H1 (cell line): ENCODE measurements around the gene ZNF24. TPM values are rescaled to one million over a fixed set of nuclear protein-coding genes. Genes with fewer than 3 reads are reported as not detected.

Experiments
- ASH2L ChIP-seq: fragments of 200-600, 300-600 bp; sonication (generic); IDR thresholded peaks from one replicate; pipeline ENCODE4 v1.7.1; 2017; ENCODE audit warnings: low read length
- ATF2 ChIP-seq: IDR thresholded peaks from 2 replicates; pipeline ENCODE4 v1.6.1; 2012; ENCODE audit warnings: low read length, inconsistent platforms
- CHD7 ChIP-seq: fragments of 300-600 bp; sonication (generic); IDR thresholded peaks from 2 replicates; pipeline ENCODE4 v1.7.1; 2012; ENCODE audit warnings: low read length, moderate library complexity, mild to moderate bottlenecking, inconsistent platforms; ENCODE audit not compliant: insufficient replicate concordance
- GABPA ChIP-seq: IDR thresholded peaks from 2 replicates; pipeline ENCODE4 v1.6.1; 2011; ENCODE audit warnings: mild to moderate bottlenecking, low read length, moderate library complexity, borderline replicate concordance; ENCODE audit not compliant: insufficient read depth
- KDM5A ChIP-seq: fragments of 200-600 bp; IDR thresholded peaks from 2 replicates; pipeline ENCODE4 v1.7.1; 2012; ENCODE audit warnings: mild to moderate bottlenecking, low read length, inconsistent platforms, mixed read lengths
- NANOG ChIP-seq: IDR thresholded peaks from 2 replicates; pipeline ENCODE4 v1.6.1; 2011; ENCODE audit warnings: low read length, low read depth, mild to moderate bottlenecking, inconsistent platforms; ENCODE audit not compliant: insufficient read depth, poor library complexity, severe bottlenecking
- RNF2 ChIP-seq: fragments of 200-900, 300-1000 bp; sonication (generic); IDR thresholded peaks from 2 replicates; pipeline ENCODE4 v1.7.1; 2016; ENCODE audit warnings: borderline replicate concordance, low read depth, mild to moderate bottlenecking, antibody characterized with exemption, low read length; ENCODE audit not compliant: poor library complexity, severe bottlenecking; ENCODE audit errors: missing control alignments
- RXRA ChIP-seq: IDR thresholded peaks from 2 replicates; pipeline ENCODE4 v1.6.1; 2011; ENCODE audit warnings: low read depth, mild to moderate bottlenecking, low read length, moderate library complexity; ENCODE audit not compliant: insufficient read depth
- SP4 ChIP-seq: IDR thresholded peaks from 2 replicates; pipeline ENCODE4 v1.6.1; 2012; ENCODE audit warnings: low read length, inconsistent platforms
- SUZ12 ChIP-seq: fragments of 200-600 bp; sonication (generic); IDR thresholded peaks from 2 replicates; pipeline ENCODE4 v1.6.1; 2012; ENCODE audit warnings: mild to moderate bottlenecking, inconsistent platforms, low read length, moderate library complexity, mixed read lengths
- polyA plus RNA-seq, 7 experiments: library from polyadenylated mRNA; depleted of rRNA in 3 of 7; stranded (reverse) in 5 of 7; unstranded in 2 of 7; fragments of >200 nt in 5 of 7; fragments of 200-250 nt in 2 of 7; gene quantifications; 1 replicate in 5 of 7; 2 replicates in 1 of 7; 4 replicates in 1 of 7; pipeline versions ENCODE4 v1.2.1 to v1.2.3, GENCODE V29; 2011 to 2013; ENCODE audit warnings: missing spikeins in 2 of 7, mixed read lengths in 2 of 7
- total RNA-seq: library from RNA; stranded (reverse); fragmentation: NEBNext Ultra II Directional; extraction: Animal tissue kit (Norgen Biotek cat#: 25700); gene quantifications from 2 replicates; pipeline ENCODE4 v1.2.1, GENCODE V29; 2021

ZNF24 gene
- total and polyA plus RNA-seq, 2 of the 8 experiments (the other 6 are each of a cell fraction or from before 2014, with no cell fraction given): 12.5 to 56.9 TPM

- TF ChIP-seq CHD7 (no peak), SUZ12 (no peak), GABPA (no peak), ATF2 (no peak), SP4 (no peak), ASH2L (no peak), RNF2 (no peak), KDM5A (no peak), RXRA (no peak), NANOG (no peak)
Measured at GRCh38 chr18:35369126-35369525, 24.9 kb upstream of the ZNF24 start (continued).
